GM12878 (cell line): Measurements from ENCODE around the gene TNIP2. TPM values are rescaled to one million over a fixed set of nuclear protein-coding genes. Genes with fewer than 3 reads are reported as not detected.

Experiments used
- ATAC-seq: fragments of 200-7000 bp; cut with Tn5 transposase; 3 replicates; pipeline ENCODE4 v1.9.1; 2020; ENCODE audit warnings: mild to moderate bottlenecking, moderate library complexity
- BruUV-seq: library from RNA; stranded (reverse); fragments of 400-500 nt; replicated peaks from 2 replicates; lab custom pipeline; 2021; lab: Mats Ljungman, UMichigan
- CTCF ChIA-PET: fragments of 300-600 bp; sonication (Branson Sonifier 250); formaldehyde crosslinking; extraction: SDS; loops from one replicate; lab custom pipeline; 2021; ENCODE audit warnings: inconsistent platforms; lab: Yijun Ruan, JAX
- POLR2A ChIA-PET: fragments of 350-600 bp; formaldehyde crosslinking; extraction: SDS; loops from one replicate; lab custom pipeline; 2021; ENCODE audit warnings: inconsistent platforms; lab: Charles Lee
- RAD21 ChIA-PET: fragments of 300-600 bp; sonication (Branson Sonifier 250); formaldehyde crosslinking; loops from one replicate; lab custom pipeline; 2023; ENCODE audit warnings: antibody characterized with exemption; ENCODE audit not compliant: unreplicated experiment; lab: Charles Lee
- SMC1A ChIA-PET: fragments of 300-600 bp; sonication (Branson Sonifier 250); formaldehyde crosslinking; loops from one replicate; lab custom pipeline; 2023; ENCODE audit not compliant: unreplicated experiment, uncharacterized antibody; lab: Charles Lee
- DNase-seq: peaks from one replicate; pipeline ENCODE4 v3.0.0-alpha.2; 2011; ENCODE audit warnings: low read depth, low spot score
- FAIRE-seq: peaks from 3 replicates; lab custom pipeline; 2011; peaks lifted over from hg19 to GRCh38; lab: Jason Lieb, UNC
- H2AFZ ChIP-seq: 2 replicates; pipeline ENCODE4 v1.6.0; 2011; ENCODE audit warnings: low read depth, low read length, control low read depth; ENCODE audit not compliant: control insufficient read depth
- H3K27ac ChIP-seq: 2 replicates; pipeline ENCODE4 v1.5.1; 2011; ENCODE audit warnings: control low read depth; ENCODE audit not compliant: control insufficient read depth, insufficient read depth
- H3K27me3 ChIP-seq, 2 experiments: replicated peaks in 1 of 2; 2 replicates each; pipeline versions ENCODE4 v1.6.0 to v1.6.1; 2011; ENCODE audit warnings: low read length in 1 of 2; ENCODE audit not compliant: control insufficient read depth in 2 of 2, insufficient read depth in 2 of 2
- H3K36me3 ChIP-seq, 2 experiments: 2 replicates each; pipeline ENCODE4 v1.5.1; 2011; ENCODE audit warnings: low read length in 1 of 2; ENCODE audit not compliant: control insufficient read depth in 2 of 2, insufficient read depth in 2 of 2
- H3K4me1 ChIP-seq: 2 replicates; pipeline ENCODE4 v1.6.1; 2011; ENCODE audit warnings: mild to moderate bottlenecking, low read length, moderate library complexity, mixed read lengths; ENCODE audit not compliant: control insufficient read depth, insufficient read depth
- H3K4me2 ChIP-seq: 2 replicates; pipeline ENCODE4 v1.6.0; 2011; ENCODE audit warnings: control low read depth; ENCODE audit not compliant: control insufficient read depth, insufficient read depth
- H3K4me3 ChIP-seq: fragments of 200-600 bp; sonication (generic); 2 replicates; pipeline ENCODE4 v1.5.1; 2016
- H3K79me2 ChIP-seq: 2 replicates; pipeline ENCODE4 v1.6.0; 2011; ENCODE audit warnings: low read length; ENCODE audit not compliant: control insufficient read depth, insufficient read depth
- H3K9ac ChIP-seq: 2 replicates; pipeline ENCODE4 v1.8.0; 2011; ENCODE audit warnings: low read length, control low read depth, mixed read lengths; ENCODE audit not compliant: control insufficient read depth, insufficient read depth
- H3K9me3 ChIP-seq: replicated peaks from 3 replicates; pipeline ENCODE4 v1.5.1; 2011; ENCODE audit warnings: mild to moderate bottlenecking, low read length; ENCODE audit not compliant: control insufficient read depth, insufficient read depth
- H4K20me1 ChIP-seq: 2 replicates; pipeline ENCODE4 v1.6.0; 2011; ENCODE audit not compliant: control insufficient read depth, insufficient read depth
- BACH1 ChIP-seq: fragments of 450-650 bp; IDR thresholded peaks from 2 replicates; pipeline ENCODE4 v1.6.1; 2017; ENCODE audit warnings: mild to moderate bottlenecking, borderline replicate concordance
- BCL11A ChIP-seq: IDR thresholded peaks from 2 replicates; pipeline ENCODE4 v1.6.1; 2011; ENCODE audit warnings: low read depth, low read length
- BRCA1 ChIP-seq: IDR thresholded peaks from 2 replicates; pipeline ENCODE4 v1.6.1; 2011; ENCODE audit warnings: low read depth, low read length, improper control_type of control experiment
- DPF2 ChIP-seq: fragments of 450-650 bp; IDR thresholded peaks from 2 replicates; pipeline ENCODE4 v1.6.1; 2017; ENCODE audit warnings: mild to moderate bottlenecking
- ESRRA ChIP-seq: IDR thresholded peaks from 2 replicates; pipeline ENCODE4 v1.6.1; 2012; ENCODE audit warnings: mild to moderate bottlenecking, low read length, improper control_type of control experiment
- IKZF2 ChIP-seq, 2 experiments: fragments of 450-650 bp; IDR thresholded peaks; 2 replicates each; pipeline ENCODE4 v1.6.1; 2017; ENCODE audit warnings: mild to moderate bottlenecking in 2 of 2, moderate library complexity in 2 of 2
- JUND ChIP-seq: IDR thresholded peaks from 2 replicates; pipeline ENCODE4 v1.6.1; 2012; ENCODE audit warnings: low read depth, mild to moderate bottlenecking, low read length, improper control_type of control experiment, moderate library complexity
- POU2F2 ChIP-seq: IDR thresholded peaks from 3 replicates; pipeline ENCODE4 v1.6.1; 2011; ENCODE audit warnings: low read depth, mild to moderate bottlenecking, low read length, borderline replicate concordance
- SIN3A ChIP-seq: IDR thresholded peaks from 2 replicates; pipeline ENCODE4 v1.6.1; 2012; ENCODE audit warnings: low read depth, low read length, improper control_type of control experiment
- SMARCA5 ChIP-seq: fragments of 450-650 bp; IDR thresholded peaks from 2 replicates; pipeline ENCODE4 v1.6.1; 2017; ENCODE audit warnings: mild to moderate bottlenecking
- SMC3 ChIP-seq: IDR thresholded peaks from 2 replicates; pipeline ENCODE4 v1.6.1; 2011; ENCODE audit warnings: low read length, improper control_type of control experiment, borderline replicate concordance
- TCF3 ChIP-seq: IDR thresholded peaks from 2 replicates; pipeline ENCODE4 v1.6.1; 2012; ENCODE audit warnings: low read depth, mild to moderate bottlenecking, low read length, borderline replicate concordance; ENCODE audit not compliant: insufficient read depth
- ZNF217 ChIP-seq: fragments of 450-650 bp; IDR thresholded peaks from 2 replicates; pipeline ENCODE4 v1.6.1; 2017; ENCODE audit warnings: antibody characterized with exemption, mild to moderate bottlenecking
- ZNF24 ChIP-seq: fragments of 450-650 bp; IDR thresholded peaks from 2 replicates; pipeline ENCODE4 v1.6.1; 2017; ENCODE audit warnings: antibody characterized with exemption, mild to moderate bottlenecking
- ZZZ3 ChIP-seq: IDR thresholded peaks from 2 replicates; pipeline ENCODE4 v1.6.1; 2011; ENCODE audit warnings: low read depth; ENCODE audit not compliant: control insufficient read depth, insufficient read length
- WGBS: methylation state at CpG from one replicate; pipeline ENCODE4 v1.1.6; 2016; ENCODE audit warnings: low lambda C conversion rate; ENCODE audit not compliant: insufficient replicate concordance, insufficient coverage; ENCODE audit errors: missing lambda C conversion rate; 5-methylcytosine and 5-hydroxymethylcytosine counted together
- in situ Hi-C: fragments of 300-500 bp; cut with MboI; formaldehyde crosslinking; loops from 9 replicates; pipeline ENCODE4 v1.14.3; 2018; ENCODE audit warnings: mixed read lengths
- intact Hi-C: fragments of 100-400 bp; cut with micrococcal nuclease; formaldehyde crosslinking; loops from one replicate; pipeline ENCODE4 v1.14.2; 2022; ENCODE audit not compliant: unreplicated experiment
- polyA plus RNA-seq, 11 experiments: library from polyadenylated mRNA; depleted of rRNA in 4 of 11; unstranded in 6 of 11; stranded (reverse) in 5 of 11; fragments of >200 nt; fragmentation: Nextera tagmentation in 4 of 11; fragmentation: Illumina TruSeq in 1 of 11; extraction: Ambion mirVana in 4 of 11; extraction: Trizol in 1 of 11; gene quantifications; 1 replicate in 1 of 11; 2 replicates in 10 of 11; pipeline versions ENCODE4 v1.2.1 to v1.2.3, GENCODE V29; 2011 to 2016; ENCODE audit warnings: inconsistent platforms in 2 of 11, missing spikeins in 2 of 11, low read depth in 1 of 11
- total RNA-seq, 4 experiments: library from RNA; depleted of rRNA in 3 of 4; stranded (reverse); fragments of >200 nt in 3 of 4; fragmentation: Illumina TruSeq in 1 of 4; extraction: Trizol in 1 of 4; gene quantifications; 2 replicates each; pipeline versions ENCODE4 v1.2.1 to v1.2.3, GENCODE V29; 2013 to 2021
- TF ChIP-seq, protein P1 (sequence below): fragments of 450-650 bp; IDR thresholded peaks from 2 replicates; pipeline ENCODE4 v1.6.1; 2016; ENCODE audit warnings: mild to moderate bottlenecking
- TF ChIP-seq, protein P2 (sequence below): IDR thresholded peaks from 2 replicates; pipeline ENCODE4 v1.6.1; 2012; ENCODE audit warnings: low read length, inconsistent platforms
- TF ChIP-seq, protein P3 (sequence below): IDR thresholded peaks from 2 replicates; pipeline ENCODE4 v1.6.1; 2012; ENCODE audit warnings: low read depth, low read length, improper control_type of control experiment
- TF ChIP-seq, protein P4 (sequence below): fragments of 450-650 bp; IDR thresholded peaks from 2 replicates; pipeline ENCODE4 v1.6.1; 2017; ENCODE audit warnings: antibody characterized with exemption, mild to moderate bottlenecking, moderate library complexity

TNIP2 gene
- total and polyA plus RNA-seq, 10 of the 15 experiments (the other 5 are each of a cell fraction or from before 2014, with no cell fraction given), result 1.4 to 64.9 (median 45.5) TPM

DNA sequence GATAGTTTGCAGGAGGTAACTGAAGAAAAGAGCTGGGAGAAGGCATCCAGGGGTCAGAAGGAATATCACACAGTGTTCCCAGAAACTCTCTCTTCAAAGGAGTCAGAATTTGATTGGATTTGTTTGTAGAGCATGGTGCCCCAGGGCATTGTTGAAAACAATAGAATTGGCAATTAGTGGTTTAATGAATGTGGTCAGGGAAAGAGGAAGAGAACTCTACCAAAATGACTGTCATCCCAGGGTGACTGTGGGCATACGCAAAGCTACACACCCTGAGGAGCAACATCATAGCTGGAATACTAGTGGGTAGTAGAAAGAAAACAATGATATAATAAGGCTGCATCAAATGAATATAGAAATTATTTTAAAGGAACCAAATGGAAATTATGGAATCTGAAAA lies 21.5 kb downstream of the TNIP2 start:
- Histone ChIP-seq H3K27me3 (no peaks in the 10 kb centered on the region), H3K4me1 (peaks cover 3% of the 10 kb centered on the region; the same call in 1 of the 2 replicates), H3K4me3 (no peak overlapping the region), H3K9me3 (no peaks in the 10 kb centered on the region; the same call in 2 of the 3 replicates), H3K9ac (no peak overlapping the region), H3K27ac (no peak overlapping the region), H2AFZ (no peak overlapping the region), H3K36me3 (peaks cover 8% of the 10 kb centered on the region in 2 experiments; a peak in 3 of 4 replicates), H4K20me1 (no peaks in the 10 kb centered on the region), H3K4me2 (no peak overlapping the region), H3K79me2 (no peaks in the 10 kb centered on the region)
- BruUV-seq, result TSS peak; percentile 34
- WGBS, result 38% methylated on average over 1 of the region's 1 CpG
- no peak for DNase-seq
- POLR2A ChIA-PET, result interaction anchor here (0.5 to 1.5 kb wide), 5 partner anchors 8 to 38 kb away, joined by 3 to 9 read pairs (median 6); no protein-coding TSS in a partner anchor
- intact Hi-C loops (no loop called here), in situ Hi-C loops (no loop called here)
- ATAC-seq, result peak; percentile 76
- CTCF ChIA-PET, result interaction anchor here (1.1 to 1.3 kb wide), 3 partner anchors 12 to 62 kb away, joined by 3 read pairs; no protein-coding TSS in a partner anchor
- SMC1A ChIA-PET, result interaction anchor here (0.6 to 1.6 kb wide), 5 partner anchors 10 to 60 kb away, joined by 3 to 11 read pairs (median 4); partner anchors contain the start of gene TNIP2
- FAIRE-seq, result no peak
- RAD21 ChIA-PET, result interaction anchor here (1.0 to 2.2 kb wide), 3 partner anchors 11 to 202 kb away, joined by 4 to 16 read pairs (median 7); no protein-coding TSS in a partner anchor
- no peak for TF ChIP-seq SMC3
- no peak for TF ChIP-seq BRCA1
- peak; percentile 10; the same call in 1 of the 3 replicates for TF ChIP-seq POU2F2
- no peak for TF ChIP-seq SIN3A
- TF ChIP-seq DPF2, result peak; percentile 31; the same call in 1 of the 2 replicates
- TF ChIP-seq, protein P1, sequence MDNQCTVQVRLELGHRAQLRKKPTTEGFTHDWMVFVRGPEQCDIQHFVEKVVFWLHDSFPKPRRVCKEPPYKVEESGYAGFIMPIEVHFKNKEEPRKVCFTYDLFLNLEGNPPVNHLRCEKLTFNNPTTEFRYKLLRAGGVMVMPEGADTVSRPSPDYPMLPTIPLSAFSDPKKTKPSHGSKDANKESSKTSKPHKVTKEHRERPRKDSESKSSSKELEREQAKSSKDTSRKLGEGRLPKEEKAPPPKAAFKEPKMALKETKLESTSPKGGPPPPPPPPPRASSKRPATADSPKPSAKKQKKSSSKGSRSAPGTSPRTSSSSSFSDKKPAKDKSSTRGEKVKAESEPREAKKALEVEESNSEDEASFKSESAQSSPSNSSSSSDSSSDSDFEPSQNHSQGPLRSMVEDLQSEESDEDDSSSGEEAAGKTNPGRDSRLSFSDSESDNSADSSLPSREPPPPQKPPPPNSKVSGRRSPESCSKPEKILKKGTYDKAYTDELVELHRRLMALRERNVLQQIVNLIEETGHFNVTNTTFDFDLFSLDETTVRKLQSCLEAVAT, result 0 out of 2 replicates have a peak, but pooled peaks have one; percentile 31
- TF ChIP-seq, protein P2, sequence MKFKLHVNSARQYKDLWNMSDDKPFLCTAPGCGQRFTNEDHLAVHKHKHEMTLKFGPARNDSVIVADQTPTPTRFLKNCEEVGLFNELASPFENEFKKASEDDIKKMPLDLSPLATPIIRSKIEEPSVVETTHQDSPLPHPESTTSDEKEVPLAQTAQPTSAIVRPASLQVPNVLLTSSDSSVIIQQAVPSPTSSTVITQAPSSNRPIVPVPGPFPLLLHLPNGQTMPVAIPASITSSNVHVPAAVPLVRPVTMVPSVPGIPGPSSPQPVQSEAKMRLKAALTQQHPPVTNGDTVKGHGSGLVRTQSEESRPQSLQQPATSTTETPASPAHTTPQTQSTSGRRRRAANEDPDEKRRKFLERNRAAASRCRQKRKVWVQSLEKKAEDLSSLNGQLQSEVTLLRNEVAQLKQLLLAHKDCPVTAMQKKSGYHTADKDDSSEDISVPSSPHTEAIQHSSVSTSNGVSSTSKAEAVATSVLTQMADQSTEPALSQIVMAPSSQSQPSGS, result no peak
- TF ChIP-seq ZNF217, result no peak
- TF ChIP-seq, protein P3, sequence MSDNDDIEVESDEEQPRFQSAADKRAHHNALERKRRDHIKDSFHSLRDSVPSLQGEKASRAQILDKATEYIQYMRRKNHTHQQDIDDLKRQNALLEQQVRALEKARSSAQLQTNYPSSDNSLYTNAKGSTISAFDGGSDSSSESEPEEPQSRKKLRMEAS, result no peak
- no peak for TF ChIP-seq ZNF24
- peak; percentile 4; the same call in 1 of the 2 replicates for TF ChIP-seq BCL11A
- no peak for TF ChIP-seq BACH1
- TF ChIP-seq IKZF2 (IDR thresholded peaks at IDR 0.05), result peak; percentile 65 to 76
- TF ChIP-seq, protein P4, sequence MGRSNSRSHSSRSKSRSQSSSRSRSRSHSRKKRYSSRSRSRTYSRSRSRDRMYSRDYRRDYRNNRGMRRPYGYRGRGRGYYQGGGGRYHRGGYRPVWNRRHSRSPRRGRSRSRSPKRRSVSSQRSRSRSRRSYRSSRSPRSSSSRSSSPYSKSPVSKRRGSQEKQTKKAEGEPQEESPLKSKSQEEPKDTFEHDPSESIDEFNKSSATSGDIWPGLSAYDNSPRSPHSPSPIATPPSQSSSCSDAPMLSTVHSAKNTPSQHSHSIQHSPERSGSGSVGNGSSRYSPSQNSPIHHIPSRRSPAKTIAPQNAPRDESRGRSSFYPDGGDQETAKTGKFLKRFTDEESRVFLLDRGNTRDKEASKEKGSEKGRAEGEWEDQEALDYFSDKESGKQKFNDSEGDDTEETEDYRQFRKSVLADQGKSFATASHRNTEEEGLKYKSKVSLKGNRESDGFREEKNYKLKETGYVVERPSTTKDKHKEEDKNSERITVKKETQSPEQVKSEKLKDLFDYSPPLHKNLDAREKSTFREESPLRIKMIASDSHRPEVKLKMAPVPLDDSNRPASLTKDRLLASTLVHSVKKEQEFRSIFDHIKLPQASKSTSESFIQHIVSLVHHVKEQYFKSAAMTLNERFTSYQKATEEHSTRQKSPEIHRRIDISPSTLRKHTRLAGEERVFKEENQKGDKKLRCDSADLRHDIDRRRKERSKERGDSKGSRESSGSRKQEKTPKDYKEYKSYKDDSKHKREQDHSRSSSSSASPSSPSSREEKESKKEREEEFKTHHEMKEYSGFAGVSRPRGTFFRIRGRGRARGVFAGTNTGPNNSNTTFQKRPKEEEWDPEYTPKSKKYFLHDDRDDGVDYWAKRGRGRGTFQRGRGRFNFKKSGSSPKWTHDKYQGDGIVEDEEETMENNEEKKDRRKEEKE, result no peak
- no peak for TF ChIP-seq ESRRA
- no peak for TF ChIP-seq JUND
- TF ChIP-seq ZZZ3, result no peak
- no peak for TF ChIP-seq SMARCA5
- TF ChIP-seq TCF3, result no peak
